SH-SY5Y (cell line): ENCODE data around the gene REM2.

ENCODE experiments used
- GATA2 ChIP-seq: IDR thresholded peaks from 2 replicates; pipeline ENCODE4 v1.6.1; 2011; ENCODE audit warnings: mild to moderate bottlenecking, low read depth, low read length
- GATA3 ChIP-seq: IDR thresholded peaks from 2 replicates; pipeline ENCODE4 v1.6.1; 2011; ENCODE audit warnings: low read depth, mild to moderate bottlenecking, low read length, moderate library complexity

GRCh38 chr14:22896760-22897159 is 13.7 kb downstream of the REM2 start:
- TF ChIP-seq GATA3 (no peak), GATA2 (no peak)
